GM18867 (cell line): ENCODE data around the gene XYLT1.

ENCODE experiments used
- ATAC-seq: cut with Tn5 transposase; IDR thresholded peaks from one replicate; pipeline ENCODE4 v1.9.1; 2021; ENCODE audit warnings: mild to moderate bottlenecking, moderate library complexity; ENCODE audit not compliant: unreplicated experiment

XYLT1 gene

GRCh38 chr16:17076092-17076754 is 394.5 kb downstream of the XYLT1 start:
- ATAC-seq = no peak

- no peak for ATAC-seq
Observed at GRCh38 chr16:17072104-17072503, 398.7 kb downstream of the XYLT1 start.

- ATAC-seq = peak; percentile 84
Observed at GRCh38 chr16:17070882-17071592, 399.7 kb downstream of the XYLT1 start.

- ATAC-seq = no peak
Observed at GRCh38 chr16:17069681-17070080, 401.1 kb downstream of the XYLT1 start.

GRCh38 chr16:17068524-17068923 is 402.2 kb downstream of the XYLT1 start:
- peak; percentile 27 for ATAC-seq

GRCh38 chr16:17067882-17068281 is 402.9 kb downstream of the XYLT1 start:
- ATAC-seq = no peak

GRCh38 chr16:17063201-17064139 is 407.3 kb downstream of the XYLT1 start:
- no peak for ATAC-seq

- ATAC-seq = no peak
Observed at GRCh38 chr16:17062676-17063075, 408.1 kb downstream of the XYLT1 start.

GRCh38 chr16:17061326-17061725 is 409.4 kb downstream of the XYLT1 start:
- no peak for ATAC-seq

GRCh38 chr16:17058471-17058870 is 412.3 kb downstream of the XYLT1 start:
- no peak for ATAC-seq

GRCh38 chr16:17056666-17057065 is 414.1 kb downstream of the XYLT1 start:
- ATAC-seq = no peak

GRCh38 chr16:17053536-17054160 is 417.1 kb downstream of the XYLT1 start:
- ATAC-seq = no peak
